K562 treated with DMSO at 1 percent for 12 hours (cell line): ENCODE data around the gene CTH. TPM values are rescaled to one million over a fixed set of nuclear protein-coding genes. Genes with fewer than 3 reads are reported as not detected.

ENCODE experiments used
- total RNA-seq: library from RNA; unstranded; fragments of 300-600 nt; gene quantifications from 2 replicates; pipeline ENCODE4 v1.2.3, GENCODE V29; 2022; ENCODE audit not compliant: insufficient read depth

Gene CTH
- total RNA-seq = 47.9 and 94.0 TPM in 2 replicates

DNA sequence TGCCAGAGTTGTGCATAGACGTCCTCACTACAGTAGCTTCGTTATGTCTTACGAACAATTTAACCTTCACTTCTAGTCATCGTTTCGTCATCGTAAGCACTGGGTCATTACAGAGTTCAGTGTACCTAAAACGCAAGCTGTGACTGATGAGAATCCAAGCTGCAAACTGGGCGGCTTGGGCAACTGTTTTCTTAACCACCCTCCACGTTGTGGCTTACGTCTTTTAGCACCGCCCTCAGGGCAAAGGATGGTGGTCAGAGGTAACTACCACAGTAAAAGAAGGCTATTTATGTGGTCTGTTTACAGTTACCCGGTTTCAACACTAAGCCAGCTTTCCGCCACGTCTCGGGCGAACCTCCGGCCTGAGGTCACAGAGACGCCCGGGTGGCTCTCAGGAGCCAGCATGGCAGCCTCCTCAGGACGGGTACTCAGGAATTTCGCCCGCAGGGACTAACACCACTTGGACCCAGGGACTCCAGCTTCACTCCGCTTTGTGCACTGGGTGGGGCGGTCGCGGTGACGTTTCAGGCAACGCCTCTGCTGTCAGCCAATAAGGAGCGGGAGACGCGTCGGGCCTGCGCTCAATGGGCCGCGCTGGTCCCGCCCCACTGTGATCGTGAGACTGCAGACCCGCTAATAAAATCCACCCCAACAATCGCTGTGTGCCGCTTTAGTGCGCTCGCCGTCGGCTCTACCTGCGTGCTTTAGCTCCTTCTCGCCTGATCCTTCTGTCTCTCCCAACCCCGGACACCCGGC is at the start of gene CTH:
Gene CTH (plus strand): TSS at position 665 of the 756 bp plus-strand sequence. CDS start 148 bp downstream, outside the sequence.

Other genes with a start within 250 kb of the CTH start
- 7.4 and 19.5 TPM in 2 replicates for gene LRRC40, start 205.7 kb upstream of the CTH start, total RNA-seq
- 60.2 and 146 TPM in 2 replicates for gene SRSF11, start 189.9 kb upstream of the CTH start, total RNA-seq
- gene ANKRD13C, start 56.5 kb upstream of the CTH start, total RNA-seq = 4.7 and 13.9 TPM in 2 replicates